HL-60 (cell line): ENCODE measurements around the gene OLFML2B.
"Not testable (repeated sequence)": the region's sequence is repeated elsewhere in the genome, so short reads cannot be mapped to it uniquely, and the experiment has no call there.

ENCODE experiments used
- DNase-seq, 2 experiments: peaks; one replicate each; pipeline ENCODE4 v3.0.0-alpha.2; 2010 to 2020; ENCODE audit warnings: low read depth in 1 of 2, low spot score in 1 of 2
- H3K27ac ChIP-seq: fragments of 250-450 bp; sonication (Bioruptor Pico); replicated peaks from 2 replicates; pipeline ENCODE4 v1.5.1; 2020; ENCODE audit warnings: mild to moderate bottlenecking, moderate library complexity
- H3K27me3 ChIP-seq: fragments of 250-450 bp; sonication (Bioruptor Pico); 2 replicates; pipeline ENCODE4 v1.5.1; 2021; ENCODE audit warnings: mild to moderate bottlenecking, moderate library complexity; ENCODE audit not compliant: insufficient read depth, poor library complexity, severe bottlenecking
- H3K4me3 ChIP-seq: replicated peaks from 2 replicates; pipeline ENCODE4 v1.5.1; 2011; ENCODE audit warnings: mild to moderate bottlenecking, control low read depth, low read length; ENCODE audit not compliant: insufficient read depth
- CTCF ChIP-seq: IDR thresholded peaks from one replicate; pipeline ENCODE4 v1.5.1; 2011; ENCODE audit warnings: low read length, control low read depth, inconsistent platforms; ENCODE audit not compliant: insufficient read depth
- GABPA ChIP-seq: IDR thresholded peaks from 2 replicates; pipeline ENCODE4 v1.6.1; 2012; ENCODE audit warnings: low read depth
- POLR2AphosphoS5 ChIP-seq: IDR thresholded peaks from 2 replicates; pipeline ENCODE4 v1.6.1; 2012; ENCODE audit warnings: low read depth
- SPI1 ChIP-seq: IDR thresholded peaks from 2 replicates; pipeline ENCODE4 v1.6.1; 2012; ENCODE audit warnings: low read depth, mild to moderate bottlenecking, borderline replicate concordance
- TF ChIP-seq, protein P1 (sequence below): IDR thresholded peaks from 2 replicates; pipeline ENCODE4 v1.6.1; 2012; ENCODE audit warnings: low read depth; ENCODE audit not compliant: insufficient replicate concordance

OLFML2B gene

DNA sequence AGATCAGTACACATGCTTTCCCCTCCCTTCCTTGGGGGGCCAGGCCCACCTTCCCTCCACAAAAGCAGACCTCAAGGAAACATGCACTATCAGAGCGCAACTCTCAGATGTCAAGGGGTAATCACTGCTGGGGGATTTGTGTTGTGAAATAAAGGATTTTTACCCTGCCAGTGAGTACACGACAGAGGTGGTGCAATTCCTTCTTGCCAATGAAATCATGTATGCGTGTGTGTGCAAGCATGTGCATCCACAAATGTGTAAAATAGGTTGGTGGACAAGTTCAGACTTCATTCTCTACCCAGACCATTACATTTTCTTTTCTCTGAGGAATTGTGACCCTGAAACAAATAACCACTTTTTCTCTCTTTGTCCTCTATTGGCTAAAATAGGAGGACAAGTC lies 36.1 kb upstream of the OLFML2B start:
- Histone ChIP-seq H3K27ac (no peak overlapping the region), H3K4me3 (no peak overlapping the region), H3K27me3 (no peaks in the 10 kb centered on the region)
- DNase-seq: no peak
- TF ChIP-seq, protein P1, sequence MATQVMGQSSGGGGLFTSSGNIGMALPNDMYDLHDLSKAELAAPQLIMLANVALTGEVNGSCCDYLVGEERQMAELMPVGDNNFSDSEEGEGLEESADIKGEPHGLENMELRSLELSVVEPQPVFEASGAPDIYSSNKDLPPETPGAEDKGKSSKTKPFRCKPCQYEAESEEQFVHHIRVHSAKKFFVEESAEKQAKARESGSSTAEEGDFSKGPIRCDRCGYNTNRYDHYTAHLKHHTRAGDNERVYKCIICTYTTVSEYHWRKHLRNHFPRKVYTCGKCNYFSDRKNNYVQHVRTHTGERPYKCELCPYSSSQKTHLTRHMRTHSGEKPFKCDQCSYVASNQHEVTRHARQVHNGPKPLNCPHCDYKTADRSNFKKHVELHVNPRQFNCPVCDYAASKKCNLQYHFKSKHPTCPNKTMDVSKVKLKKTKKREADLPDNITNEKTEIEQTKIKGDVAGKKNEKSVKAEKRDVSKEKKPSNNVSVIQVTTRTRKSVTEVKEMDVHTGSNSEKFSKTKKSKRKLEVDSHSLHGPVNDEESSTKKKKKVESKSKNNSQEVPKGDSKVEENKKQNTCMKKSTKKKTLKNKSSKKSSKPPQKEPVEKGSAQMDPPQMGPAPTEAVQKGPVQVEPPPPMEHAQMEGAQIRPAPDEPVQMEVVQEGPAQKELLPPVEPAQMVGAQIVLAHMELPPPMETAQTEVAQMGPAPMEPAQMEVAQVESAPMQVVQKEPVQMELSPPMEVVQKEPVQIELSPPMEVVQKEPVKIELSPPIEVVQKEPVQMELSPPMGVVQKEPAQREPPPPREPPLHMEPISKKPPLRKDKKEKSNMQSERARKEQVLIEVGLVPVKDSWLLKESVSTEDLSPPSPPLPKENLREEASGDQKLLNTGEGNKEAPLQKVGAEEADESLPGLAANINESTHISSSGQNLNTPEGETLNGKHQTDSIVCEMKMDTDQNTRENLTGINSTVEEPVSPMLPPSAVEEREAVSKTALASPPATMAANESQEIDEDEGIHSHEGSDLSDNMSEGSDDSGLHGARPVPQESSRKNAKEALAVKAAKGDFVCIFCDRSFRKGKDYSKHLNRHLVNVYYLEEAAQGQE: no peak
- TF ChIP-seq POLR2AphosphoS5: no peak

DNA sequence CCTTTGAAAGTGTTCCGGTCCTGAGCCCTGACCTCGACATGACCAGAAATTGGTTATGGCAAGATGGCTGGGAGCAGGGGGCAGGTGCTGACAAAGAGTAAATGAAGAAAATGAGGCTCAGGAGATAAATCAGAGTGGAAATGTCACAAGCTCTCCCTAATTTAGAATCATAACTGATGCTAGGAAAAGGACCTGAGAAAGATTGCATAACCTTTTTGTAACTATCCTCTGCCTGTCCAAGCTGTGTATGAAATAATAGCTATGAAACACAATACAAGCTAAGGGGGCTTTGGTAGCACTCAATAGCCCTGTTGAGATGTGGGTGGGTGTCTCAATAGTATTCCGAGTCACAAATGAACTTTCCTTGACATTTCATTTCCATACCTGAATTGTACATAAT lies 32.9 kb upstream of the OLFML2B start:
- Histone ChIP-seq H3K27me3 (no peaks in the 10 kb centered on the region), H3K4me3 (no peak overlapping the region), H3K27ac (no peak overlapping the region)
- DNase-seq: no peak
- TF ChIP-seq CTCF (no peak), GABPA (no peak), SPI1 (no peak), POLR2AphosphoS5 (no peak)
- TF ChIP-seq, protein P1: no peak

- no peak overlapping the region for H3K4me3 ChIP-seq
- peak; percentile 20 to 64 for DNase-seq
- no peaks in the 10 kb centered on the region for H3K27me3 ChIP-seq
- no peak overlapping the region for H3K27ac ChIP-seq
- TF ChIP-seq CTCF: peak; percentile 90
- TF ChIP-seq, protein P1: no peak
These were observed 32.4 kb upstream of the OLFML2B start for GRCh38 chr1:162056043-162056442.

DNA sequence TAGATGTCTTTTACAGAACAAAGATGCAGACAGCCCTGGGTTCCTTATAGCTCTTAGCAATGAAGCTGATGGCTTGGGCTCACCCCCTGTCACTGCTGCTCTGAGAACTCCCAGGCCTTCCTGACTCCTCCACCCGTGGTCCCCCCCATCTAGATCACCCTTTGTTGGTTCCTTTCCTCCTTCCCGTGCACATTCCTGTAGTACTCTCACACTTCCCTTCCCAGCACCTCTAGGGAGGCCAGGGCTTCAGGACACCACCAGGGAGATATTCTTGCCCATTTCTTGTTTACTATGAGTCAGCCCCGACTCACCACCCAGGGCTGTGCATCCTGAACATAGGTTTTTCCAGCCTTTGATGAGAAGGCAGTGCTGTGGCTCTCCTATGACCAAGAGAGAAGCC lies 31.4 kb upstream of the OLFML2B start:
- no peaks in the 10 kb centered on the region for H3K27me3 ChIP-seq
- no peak for DNase-seq
- no peak overlapping the region for H3K27ac ChIP-seq
- no peak overlapping the region for H3K4me3 ChIP-seq
- TF ChIP-seq POLR2AphosphoS5 (no peak), GABPA (no peak), SPI1 (no peak), CTCF (no peak)
- TF ChIP-seq, protein P1: no peak

- H3K27ac ChIP-seq, H3K27me3 ChIP-seq, DNase-seq, H3K4me3 ChIP-seq: not testable (repeated sequence)
These were observed 30.3 kb upstream of the OLFML2B start for GRCh38 chr1:162053949-162054348.
